ENCODE results near the gene PRELID3B. TPM values are rescaled to one million over a fixed set of nuclear protein-coding genes. Genes with fewer than 3 reads are reported as not detected.

Gene PRELID3B
- total RNA-seq, 1 experiment from 2014 or later = 129 TPM

GRCh38 chr20:59039233-59039632 is 3.4 kb downstream of the PRELID3B start:
- no peaks in the 10 kb centered on the region for H3K9me3 ChIP-seq (ENCODE audit: control insufficient read depth in 1 of 2, insufficient read depth in 1 of 2, low read depth in 1 of 2, low read length in 2 of 2)
- POLR2A ChIA-PET = no interaction called here
- no peaks in the 10 kb centered on the region for H4K20me1 ChIP-seq (ENCODE audit: insufficient read depth)
- no peak overlapping the region for H2AFZ ChIP-seq (ENCODE audit: low read depth, low read length, poor library complexity, severe bottlenecking)
- no TSS peak for BruUV-seq (replicated peaks)
- no peak overlapping the region for H3K4me2 ChIP-seq (ENCODE audit: low read length)
- peaks cover 31 to 48% of the 10 kb centered on the region in 2 experiments for H3K36me3 ChIP-seq (ENCODE audit: control insufficient read depth in 1 of 2, insufficient read depth in 2 of 2, low read length in 2 of 2)
- no peak overlapping the region for H3K27ac ChIP-seq (ENCODE audit: low read depth, low read length)
- intact Hi-C loops (cut with micrococcal nuclease) = loop anchor here (10.0 kb wide), 1 partner anchor 144 kb away; no protein-coding TSS in a partner anchor
- peaks cover 15 to 24% of the 10 kb centered on the region in 2 experiments for H3K4me1 ChIP-seq (ENCODE audit: control insufficient read depth in 1 of 2, insufficient read depth in 2 of 2, low read length in 2 of 2)
- RAD21 ChIA-PET (ENCODE audit: low non-redundant PET in 1 of 2, low total read pairs in 2 of 2, uncharacterized antibody in 2 of 2, unreplicated experiment in 2 of 2) = no interaction called here
- no peak for TF ChIP-seq EZH2 (IDR thresholded peaks at IDR 0.05)
- CTCF ChIA-PET = no interaction called here
- no peaks in the 10 kb centered on the region for H3K9me2 ChIP-seq (ENCODE audit: insufficient read depth)
- peaks cover 75% of the 10 kb centered on the region for H3K79me2 ChIP-seq (ENCODE audit: insufficient read depth, low read length)
- ATAC-seq (no peak), DNase-seq (ENCODE audit: low read depth, low spot score) (no peak)
- H3K4me3 ChIP-seq (replicated peaks in 1 of 2; ENCODE audit: low read depth in 1 of 2, low read length in 2 of 2) = no peak overlapping the region
- no peaks in the 10 kb centered on the region for H3K27me3 ChIP-seq (ENCODE audit: insufficient read depth, low read length)
- H3K9ac ChIP-seq (ENCODE audit: low read length) = no peak overlapping the region

DNA sequence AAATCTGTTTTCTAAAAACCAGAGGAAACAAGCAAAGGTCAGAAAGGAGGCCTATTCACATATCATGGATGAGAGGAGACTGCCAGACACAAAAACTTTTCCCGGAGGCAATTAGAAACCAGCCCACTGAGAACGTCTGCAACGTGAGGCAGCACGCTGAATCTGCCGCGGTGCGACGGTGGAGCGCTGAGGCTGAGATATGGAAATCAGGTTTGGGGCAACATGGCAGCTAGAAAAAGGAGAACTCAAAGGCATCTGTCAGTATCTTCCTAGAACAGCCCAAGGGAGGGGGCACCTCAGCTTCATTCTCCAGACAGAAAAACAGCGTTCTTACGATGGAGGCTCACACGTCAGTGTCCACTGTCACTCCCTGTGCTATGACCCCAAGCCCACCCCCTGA is 5.2 kb downstream of the PRELID3B start:
- Histone ChIP-seq H3K9me3 (ENCODE audit: control insufficient read depth in 1 of 2, insufficient read depth in 1 of 2, low read depth in 1 of 2, low read length in 2 of 2) (no peaks in the 10 kb centered on the region), H4K20me1 (ENCODE audit: insufficient read depth) (no peaks in the 10 kb centered on the region), H3K9ac (ENCODE audit: low read length) (no peak overlapping the region), H3K4me2 (ENCODE audit: low read length) (no peak overlapping the region), H3K4me1 (ENCODE audit: control insufficient read depth in 1 of 2, insufficient read depth in 2 of 2, low read length in 2 of 2) (peaks cover 14 to 29% of the 10 kb centered on the region in 2 experiments), H3K9me2 (ENCODE audit: insufficient read depth) (no peaks in the 10 kb centered on the region), H3K36me3 (ENCODE audit: control insufficient read depth in 1 of 2, insufficient read depth in 2 of 2, low read length in 2 of 2) (peaks cover 34 to 48% of the 10 kb centered on the region in 2 experiments), H3K27ac (ENCODE audit: low read depth, low read length) (no peak overlapping the region), H3K79me2 (ENCODE audit: insufficient read depth, low read length) (peaks cover 73% of the 10 kb centered on the region), H3K27me3 (ENCODE audit: insufficient read depth, low read length) (no peaks in the 10 kb centered on the region), H2AFZ (ENCODE audit: low read depth, low read length, poor library complexity, severe bottlenecking) (no peak overlapping the region), H3K4me3 (replicated peaks in 1 of 2; ENCODE audit: low read depth in 1 of 2, low read length in 2 of 2) (no peak overlapping the region)
- ChIA-PET RAD21 (ENCODE audit: low non-redundant PET in 1 of 2, low total read pairs in 2 of 2, uncharacterized antibody in 2 of 2, unreplicated experiment in 2 of 2) (no interaction called here), CTCF (no interaction called here), POLR2A (no interaction called here)
- intact Hi-C loops (cut with micrococcal nuclease) = loop anchor here (10.0 kb wide), 1 partner anchor 143 kb away; no protein-coding TSS in a partner anchor
- no peak for ATAC-seq
- DNase-seq (ENCODE audit: low read depth, low spot score) = no peak
- no TSS peak for BruUV-seq (replicated peaks)
- TF ChIP-seq, protein P1, sequence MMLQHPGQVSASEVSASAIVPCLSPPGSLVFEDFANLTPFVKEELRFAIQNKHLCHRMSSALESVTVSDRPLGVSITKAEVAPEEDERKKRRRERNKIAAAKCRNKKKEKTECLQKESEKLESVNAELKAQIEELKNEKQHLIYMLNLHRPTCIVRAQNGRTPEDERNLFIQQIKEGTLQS (IDR thresholded peaks at IDR 0.05) = no peak
- no peak for TF ChIP-seq YY1 (IDR thresholded peaks at IDR 0.05; ENCODE audit: extremely low read depth, insufficient replicate concordance, low read depth, low read length)
- no peak for TF ChIP-seq JUND (IDR thresholded peaks at IDR 0.05)
- no peak for TF ChIP-seq ZFX (IDR thresholded peaks at IDR 0.05)
- no peak for TF ChIP-seq FOSL1 (IDR thresholded peaks at IDR 0.05; ENCODE audit: low read depth)
- no peak for TF ChIP-seq CTCF (IDR thresholded peaks at IDR 0.05 in 2 of 3, conservative IDR thresholded peaks at IDR 0.05 in 1 of 3; ENCODE audit: borderline replicate concordance in 1 of 3, insufficient read depth in 1 of 3, low read depth in 2 of 3, low read length in 2 of 3)
- TF ChIP-seq TCF7L2 (IDR thresholded peaks at IDR 0.05; ENCODE audit: borderline replicate concordance, extremely low read depth, insufficient read depth, insufficient read length) = no peak
- TF ChIP-seq EGR1 (IDR thresholded peaks at IDR 0.05; ENCODE audit: low read depth) = no peak
- no peak for TF ChIP-seq ZBTB33 (IDR thresholded peaks at IDR 0.05; ENCODE audit: extremely low read depth, insufficient replicate concordance, low read length)
- no peak for TF ChIP-seq CBX3 (IDR thresholded peaks at IDR 0.05; ENCODE audit: low read depth)
- TF ChIP-seq MAX (IDR thresholded peaks at IDR 0.05) = no peak
